ENCODE data around the gene SLC22A24. TPM values are rescaled to one million over a fixed set of nuclear protein-coding genes. Genes with fewer than 3 reads are reported as not detected.

Gene SLC22A24
- polyA plus RNA-seq, 1 donor from 2014 or later: not detected

DNA sequence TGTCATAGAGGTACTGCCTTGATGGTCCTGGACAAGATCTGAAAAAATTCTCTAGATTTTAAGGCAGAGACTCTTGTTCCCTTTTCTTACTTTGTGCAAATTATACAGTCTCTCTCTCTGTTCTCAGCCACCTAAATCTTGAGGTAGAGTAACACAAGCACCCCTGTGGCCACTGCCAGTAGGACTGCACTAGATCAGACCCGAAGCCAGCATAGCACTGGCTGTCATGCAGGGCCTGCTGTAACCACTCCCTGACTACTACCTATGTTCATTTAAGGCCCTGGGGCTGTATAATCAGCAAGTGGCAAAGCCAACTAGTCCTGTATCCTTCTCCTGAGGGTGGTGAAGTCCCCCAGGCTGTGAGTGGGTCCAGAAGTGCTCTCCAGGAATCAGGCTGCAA, 11.8 kb upstream of the SLC22A24 start:
- Histone ChIP-seq H3K27ac (ENCODE audit: low read length) (no peak overlapping the region), H3K4me3 (ENCODE audit: low read length) (no peak overlapping the region), H2AFZ (ENCODE audit: low read depth, low read length) (no peak overlapping the region), H3F3A (ENCODE audit: insufficient read depth, low read length, poor library complexity, severe bottlenecking) (no peaks in the 10 kb centered on the region), H3K9me2 (ENCODE audit: insufficient read depth, low read length) (no peaks in the 10 kb centered on the region), H3K79me2 (replicated peaks; ENCODE audit: insufficient read depth, low read length) (no peaks in the 10 kb centered on the region), H3K36me3 (ENCODE audit: insufficient read depth, low read length) (no peaks in the 10 kb centered on the region), H4K20me1 (ENCODE audit: insufficient read depth) (no peaks in the 10 kb centered on the region), H3K4me2 (ENCODE audit: low read length) (no peak overlapping the region), H3K27me3 (ENCODE audit: insufficient read depth, low read depth, low read length) (no peaks in the 10 kb centered on the region), H3K9ac (ENCODE audit: low read length) (no peak overlapping the region), H3K9me3 (ENCODE audit: low read length) (no peaks in the 10 kb centered on the region)
- TF ChIP-seq RAD21 (conservative IDR thresholded peaks at IDR 0.05) (no peak), EP300 (conservative IDR thresholded peaks at IDR 0.05; ENCODE audit: poor library complexity, severe bottlenecking) (no peak), EZH2 (IDR thresholded peaks at IDR 0.05; ENCODE audit: borderline replicate concordance, insufficient read depth, low read length, poor library complexity, severe bottlenecking) (no peak), SMC3 (conservative IDR thresholded peaks at IDR 0.05; ENCODE audit: poor library complexity) (no peak), MXI1 (conservative IDR thresholded peaks at IDR 0.05; ENCODE audit: poor library complexity, severe bottlenecking) (no peak), POLR2AphosphoS5 (IDR thresholded peaks at IDR 0.05) (no peak), TAF1 (IDR thresholded peaks at IDR 0.05; ENCODE audit: low read depth) (no peak)
- TF ChIP-seq, protein P1, sequence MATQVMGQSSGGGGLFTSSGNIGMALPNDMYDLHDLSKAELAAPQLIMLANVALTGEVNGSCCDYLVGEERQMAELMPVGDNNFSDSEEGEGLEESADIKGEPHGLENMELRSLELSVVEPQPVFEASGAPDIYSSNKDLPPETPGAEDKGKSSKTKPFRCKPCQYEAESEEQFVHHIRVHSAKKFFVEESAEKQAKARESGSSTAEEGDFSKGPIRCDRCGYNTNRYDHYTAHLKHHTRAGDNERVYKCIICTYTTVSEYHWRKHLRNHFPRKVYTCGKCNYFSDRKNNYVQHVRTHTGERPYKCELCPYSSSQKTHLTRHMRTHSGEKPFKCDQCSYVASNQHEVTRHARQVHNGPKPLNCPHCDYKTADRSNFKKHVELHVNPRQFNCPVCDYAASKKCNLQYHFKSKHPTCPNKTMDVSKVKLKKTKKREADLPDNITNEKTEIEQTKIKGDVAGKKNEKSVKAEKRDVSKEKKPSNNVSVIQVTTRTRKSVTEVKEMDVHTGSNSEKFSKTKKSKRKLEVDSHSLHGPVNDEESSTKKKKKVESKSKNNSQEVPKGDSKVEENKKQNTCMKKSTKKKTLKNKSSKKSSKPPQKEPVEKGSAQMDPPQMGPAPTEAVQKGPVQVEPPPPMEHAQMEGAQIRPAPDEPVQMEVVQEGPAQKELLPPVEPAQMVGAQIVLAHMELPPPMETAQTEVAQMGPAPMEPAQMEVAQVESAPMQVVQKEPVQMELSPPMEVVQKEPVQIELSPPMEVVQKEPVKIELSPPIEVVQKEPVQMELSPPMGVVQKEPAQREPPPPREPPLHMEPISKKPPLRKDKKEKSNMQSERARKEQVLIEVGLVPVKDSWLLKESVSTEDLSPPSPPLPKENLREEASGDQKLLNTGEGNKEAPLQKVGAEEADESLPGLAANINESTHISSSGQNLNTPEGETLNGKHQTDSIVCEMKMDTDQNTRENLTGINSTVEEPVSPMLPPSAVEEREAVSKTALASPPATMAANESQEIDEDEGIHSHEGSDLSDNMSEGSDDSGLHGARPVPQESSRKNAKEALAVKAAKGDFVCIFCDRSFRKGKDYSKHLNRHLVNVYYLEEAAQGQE (IDR thresholded peaks at IDR 0.05; ENCODE audit: borderline replicate concordance): no peak
- TF ChIP-seq, protein P2, sequence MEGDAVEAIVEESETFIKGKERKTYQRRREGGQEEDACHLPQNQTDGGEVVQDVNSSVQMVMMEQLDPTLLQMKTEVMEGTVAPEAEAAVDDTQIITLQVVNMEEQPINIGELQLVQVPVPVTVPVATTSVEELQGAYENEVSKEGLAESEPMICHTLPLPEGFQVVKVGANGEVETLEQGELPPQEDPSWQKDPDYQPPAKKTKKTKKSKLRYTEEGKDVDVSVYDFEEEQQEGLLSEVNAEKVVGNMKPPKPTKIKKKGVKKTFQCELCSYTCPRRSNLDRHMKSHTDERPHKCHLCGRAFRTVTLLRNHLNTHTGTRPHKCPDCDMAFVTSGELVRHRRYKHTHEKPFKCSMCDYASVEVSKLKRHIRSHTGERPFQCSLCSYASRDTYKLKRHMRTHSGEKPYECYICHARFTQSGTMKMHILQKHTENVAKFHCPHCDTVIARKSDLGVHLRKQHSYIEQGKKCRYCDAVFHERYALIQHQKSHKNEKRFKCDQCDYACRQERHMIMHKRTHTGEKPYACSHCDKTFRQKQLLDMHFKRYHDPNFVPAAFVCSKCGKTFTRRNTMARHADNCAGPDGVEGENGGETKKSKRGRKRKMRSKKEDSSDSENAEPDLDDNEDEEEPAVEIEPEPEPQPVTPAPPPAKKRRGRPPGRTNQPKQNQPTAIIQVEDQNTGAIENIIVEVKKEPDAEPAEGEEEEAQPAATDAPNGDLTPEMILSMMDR (IDR thresholded peaks at IDR 0.05; ENCODE audit: poor library complexity, severe bottlenecking): no peak

DNA sequence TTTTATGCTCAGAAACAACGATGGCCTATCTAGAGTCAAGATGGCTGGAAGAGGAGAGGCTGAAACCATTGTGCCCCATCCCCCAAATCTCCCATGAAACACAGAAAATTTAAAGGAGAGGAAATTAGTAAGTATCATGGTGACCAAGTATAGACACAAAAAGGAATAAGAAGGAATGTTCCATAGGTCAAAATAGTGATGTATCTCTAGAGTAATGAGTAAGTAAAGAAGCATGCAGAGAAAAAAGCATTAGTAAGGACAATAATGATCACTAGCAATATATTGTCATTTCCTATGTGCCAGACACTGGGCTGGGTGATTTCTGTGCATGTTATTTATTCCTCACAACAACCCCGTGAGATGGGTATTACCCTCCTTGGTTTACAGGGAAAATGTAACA, 2.6 kb upstream of the SLC22A24 start:
- Histone ChIP-seq H3F3A (ENCODE audit: insufficient read depth, low read length, poor library complexity, severe bottlenecking) (no peaks in the 10 kb centered on the region), H3K79me2 (replicated peaks; ENCODE audit: insufficient read depth, low read length) (no peaks in the 10 kb centered on the region), H3K36me3 (ENCODE audit: insufficient read depth, low read length) (no peaks in the 10 kb centered on the region), H3K27me3 (ENCODE audit: insufficient read depth, low read depth, low read length) (no peaks in the 10 kb centered on the region), H3K9ac (ENCODE audit: low read length) (no peak overlapping the region), H3K4me2 (ENCODE audit: low read length) (no peak overlapping the region), H4K20me1 (ENCODE audit: insufficient read depth) (no peaks in the 10 kb centered on the region), H3K9me3 (ENCODE audit: low read length) (no peaks in the 10 kb centered on the region), H3K27ac (ENCODE audit: low read length) (no peak overlapping the region), H2AFZ (ENCODE audit: low read depth, low read length) (no peak overlapping the region), H3K9me2 (ENCODE audit: insufficient read depth, low read length) (no peaks in the 10 kb centered on the region), H3K4me3 (ENCODE audit: low read length) (no peak overlapping the region)
- TF ChIP-seq EP300 (conservative IDR thresholded peaks at IDR 0.05; ENCODE audit: poor library complexity, severe bottlenecking): no peak
- TF ChIP-seq TAF1 (IDR thresholded peaks at IDR 0.05; ENCODE audit: low read depth): no peak
- no peak for TF ChIP-seq SMC3 (conservative IDR thresholded peaks at IDR 0.05; ENCODE audit: poor library complexity)

DNA sequence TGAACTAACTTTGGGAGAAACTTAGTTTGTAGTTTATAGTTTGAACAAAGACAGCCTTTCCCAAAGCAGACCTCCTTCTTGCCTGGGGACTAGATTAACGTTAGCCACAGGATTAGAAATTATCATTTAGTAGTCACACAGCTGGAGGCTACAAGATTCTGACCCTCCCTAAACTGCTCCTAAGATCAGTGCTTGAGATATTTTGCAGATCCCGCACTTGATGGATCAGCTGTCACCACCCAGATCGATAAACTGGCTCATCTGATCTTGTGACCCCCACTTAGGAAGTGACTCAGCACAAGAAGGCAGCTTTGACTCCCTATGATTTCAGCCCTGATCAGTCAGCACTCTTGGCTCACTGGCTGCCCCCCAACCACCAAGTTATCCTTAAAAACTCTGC, 1.6 kb downstream of the SLC22A24 start:
- Histone ChIP-seq H3K79me2 (replicated peaks; ENCODE audit: insufficient read depth, low read length) (no peaks in the 10 kb centered on the region), H3K27ac (ENCODE audit: low read length) (no peak overlapping the region), H3K4me2 (ENCODE audit: low read length) (no peak overlapping the region), H3K9me3 (ENCODE audit: low read length) (no peaks in the 10 kb centered on the region), H3F3A (ENCODE audit: insufficient read depth, low read length, poor library complexity, severe bottlenecking) (no peaks in the 10 kb centered on the region), H3K4me3 (ENCODE audit: low read length) (no peak overlapping the region), H3K9me2 (ENCODE audit: insufficient read depth, low read length) (no peaks in the 10 kb centered on the region), H3K9ac (ENCODE audit: low read length) (no peak overlapping the region), H4K20me1 (ENCODE audit: insufficient read depth) (no peaks in the 10 kb centered on the region), H3K27me3 (ENCODE audit: insufficient read depth, low read depth, low read length) (no peaks in the 10 kb centered on the region), H3K36me3 (ENCODE audit: insufficient read depth, low read length) (no peaks in the 10 kb centered on the region), H2AFZ (ENCODE audit: low read depth, low read length) (no peak overlapping the region)
- TF ChIP-seq, protein P2 (IDR thresholded peaks at IDR 0.05; ENCODE audit: poor library complexity, severe bottlenecking): no peak
- TF ChIP-seq, protein P1 (IDR thresholded peaks at IDR 0.05; ENCODE audit: borderline replicate concordance): no peak
- TF ChIP-seq SMC3 (conservative IDR thresholded peaks at IDR 0.05; ENCODE audit: poor library complexity): no peak
- no peak for TF ChIP-seq TAF1 (IDR thresholded peaks at IDR 0.05; ENCODE audit: low read depth)
- no peak for TF ChIP-seq MXI1 (conservative IDR thresholded peaks at IDR 0.05; ENCODE audit: poor library complexity, severe bottlenecking)
- TF ChIP-seq POLR2AphosphoS5 (IDR thresholded peaks at IDR 0.05): no peak
- TF ChIP-seq EP300 (conservative IDR thresholded peaks at IDR 0.05; ENCODE audit: poor library complexity, severe bottlenecking): no peak
- TF ChIP-seq RAD21 (conservative IDR thresholded peaks at IDR 0.05): no peak
- TF ChIP-seq EZH2 (IDR thresholded peaks at IDR 0.05; ENCODE audit: borderline replicate concordance, insufficient read depth, low read length, poor library complexity, severe bottlenecking): no peak
